ENCODE measurements around the gene IRF6.

GRCh38 chr1:209854196-209854595 is 48.3 kb upstream of the IRF6 start:
- no peak for TF ChIP-seq CTCF (IDR thresholded peaks at IDR 0.05)
- TF ChIP-seq POLR2A (IDR thresholded peaks at IDR 0.05) = no peak

Data from adrenal gland (tissue), 5 donors.